Measurements from ENCODE around the gene AOC1. TPM values are rescaled to one million over a fixed set of nuclear protein-coding genes. Genes with fewer than 3 reads are reported as not detected.

Gene AOC1
- total and polyA plus RNA-seq, 10 of the 15 experiments (the other 5 are each of a cell fraction or from before 2014, with no cell fraction given): 0.07 TPM; not detected in 9

- H4K20me1 ChIP-seq (ENCODE audit: control insufficient read depth, insufficient read depth): no peaks in the 10 kb centered on the region
- CTCF ChIA-PET: interaction anchor here (0.7 kb wide), 1 partner anchor 20 kb away, joined by 3 read pairs; no protein-coding TSS in a partner anchor
- RAD21 ChIA-PET (ENCODE audit: unreplicated experiment): no interaction called here
- H3K9ac ChIP-seq (ENCODE audit: control insufficient read depth, insufficient read depth, low read length): no peak overlapping the region
- SMC1A ChIA-PET (ENCODE audit: uncharacterized antibody, unreplicated experiment): interaction anchor here (0.7 to 1.1 kb wide), 2 partner anchors 9 to 10 kb away, joined by 3 read pairs; no protein-coding TSS in a partner anchor
- H2AFZ ChIP-seq (ENCODE audit: control insufficient read depth, low read depth, low read length): no peak overlapping the region
- 43% methylated on average over 16 of the region's 20 CpGs for WGBS (ENCODE audit: insufficient coverage, insufficient replicate concordance, low lambda C conversion rate, missing lambda C conversion rate)
- no peak overlapping the region for H3K4me2 ChIP-seq (ENCODE audit: control insufficient read depth, insufficient read depth)
- H3K9me3 ChIP-seq (replicated peaks; ENCODE audit: control insufficient read depth, insufficient read depth, low read length): no peaks in the 10 kb centered on the region; the same call in 2 of the 3 replicates
- TF ChIP-seq MLLT1 (IDR thresholded peaks at IDR 0.05): no peak
- no peak for TF ChIP-seq ZBTB33 (IDR thresholded peaks at IDR 0.05)
- TF ChIP-seq, protein P1, sequence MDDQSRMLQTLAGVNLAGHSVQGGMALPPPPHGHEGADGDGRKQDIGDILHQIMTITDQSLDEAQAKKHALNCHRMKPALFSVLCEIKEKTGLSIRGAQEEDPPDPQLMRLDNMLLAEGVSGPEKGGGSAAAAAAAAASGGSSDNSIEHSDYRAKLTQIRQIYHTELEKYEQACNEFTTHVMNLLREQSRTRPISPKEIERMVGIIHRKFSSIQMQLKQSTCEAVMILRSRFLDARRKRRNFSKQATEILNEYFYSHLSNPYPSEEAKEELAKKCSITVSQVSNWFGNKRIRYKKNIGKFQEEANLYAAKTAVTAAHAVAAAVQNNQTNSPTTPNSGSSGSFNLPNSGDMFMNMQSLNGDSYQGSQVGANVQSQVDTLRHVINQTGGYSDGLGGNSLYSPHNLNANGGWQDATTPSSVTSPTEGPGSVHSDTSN (IDR thresholded peaks at IDR 0.05; ENCODE audit: insufficient replicate concordance, low read depth, low read length): peak; percentile 60
- TF ChIP-seq, protein P2, sequence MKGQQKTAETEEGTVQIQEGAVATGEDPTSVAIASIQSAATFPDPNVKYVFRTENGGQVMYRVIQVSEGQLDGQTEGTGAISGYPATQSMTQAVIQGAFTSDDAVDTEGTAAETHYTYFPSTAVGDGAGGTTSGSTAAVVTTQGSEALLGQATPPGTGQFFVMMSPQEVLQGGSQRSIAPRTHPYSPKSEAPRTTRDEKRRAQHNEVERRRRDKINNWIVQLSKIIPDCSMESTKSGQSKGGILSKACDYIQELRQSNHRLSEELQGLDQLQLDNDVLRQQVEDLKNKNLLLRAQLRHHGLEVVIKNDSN (IDR thresholded peaks at IDR 0.05; ENCODE audit: borderline replicate concordance, extremely low read length, insufficient read depth, low read depth, low read length): no peak
- TF ChIP-seq PKNOX1 (IDR thresholded peaks at IDR 0.05): peak; percentile 81
- TF ChIP-seq CHD2 (IDR thresholded peaks at IDR 0.05; ENCODE audit: borderline replicate concordance, low read depth, low read length): no peak
- TF ChIP-seq RFX5 (IDR thresholded peaks at IDR 0.05; ENCODE audit: low read depth, low read length): no peak
- in situ Hi-C loops (cut with MboI): no loop called here
- ATAC-seq: no peak
- POLR2A ChIA-PET: no interaction called here
- no peaks in the 10 kb centered on the region for H3K4me1 ChIP-seq (ENCODE audit: control insufficient read depth, insufficient read depth, low read length)
- BruUV-seq (replicated peaks): no TSS peak
- DNase-seq (ENCODE audit: low read depth, low spot score): no peak
- peaks cover 0 to 2% of the 10 kb centered on the region in 2 experiments; a peak in 2 of 4 replicates for H3K27me3 ChIP-seq (replicated peaks in 1 of 2; ENCODE audit: control insufficient read depth in 2 of 2, insufficient read depth in 2 of 2, low read length in 1 of 2)
- no peak overlapping the region for H3K4me3 ChIP-seq
- no peaks in the 10 kb centered on the region for H3K36me3 ChIP-seq (ENCODE audit: control insufficient read depth in 2 of 2, insufficient read depth in 2 of 2, low read length in 1 of 2)
- FAIRE-seq: no peak
- H3K79me2 ChIP-seq (ENCODE audit: control insufficient read depth, insufficient read depth, low read length): no peaks in the 10 kb centered on the region
- intact Hi-C loops (cut with micrococcal nuclease; ENCODE audit: unreplicated experiment): no loop called here
- no peak overlapping the region for H3K27ac ChIP-seq (ENCODE audit: control insufficient read depth, insufficient read depth)
These were observed 27.7 kb upstream of the AOC1 start for GRCh38 chr7:150824379-150825177.

Data from GM12878 (cell line).